Hepatocyte (in vitro differentiated cells): ENCODE data around the gene ST6GAL1.
A peak's percentile ranks its signal among the peaks of the same experiment; 100 is the strongest.

Experiments used
- EZH2 ChIP-seq: fragments of 200-600 bp; sonication (generic); IDR thresholded peaks from 2 replicates; pipeline ENCODE4 v1.6.1; 2016; ENCODE audit warnings: antibody characterized with exemption, mild to moderate bottlenecking, borderline replicate concordance
- EZH2phosphoT487 ChIP-seq: fragments of 200-600 bp; sonication (generic); IDR thresholded peaks from one replicate; pipeline ENCODE4 v1.6.1; 2018; ENCODE audit warnings: antibody characterized with exemption, mild to moderate bottlenecking, low read depth, moderate library complexity; ENCODE audit not compliant: unreplicated experiment, severe bottlenecking
- TF ChIP-seq, protein P1 (sequence below): fragments of 200-600 bp; sonication (generic); IDR thresholded peaks from 2 replicates; pipeline ENCODE4 v1.5.1; 2016; ENCODE audit warnings: antibody characterized with exemption, mild to moderate bottlenecking; ENCODE audit not compliant: poor library complexity

DNA sequence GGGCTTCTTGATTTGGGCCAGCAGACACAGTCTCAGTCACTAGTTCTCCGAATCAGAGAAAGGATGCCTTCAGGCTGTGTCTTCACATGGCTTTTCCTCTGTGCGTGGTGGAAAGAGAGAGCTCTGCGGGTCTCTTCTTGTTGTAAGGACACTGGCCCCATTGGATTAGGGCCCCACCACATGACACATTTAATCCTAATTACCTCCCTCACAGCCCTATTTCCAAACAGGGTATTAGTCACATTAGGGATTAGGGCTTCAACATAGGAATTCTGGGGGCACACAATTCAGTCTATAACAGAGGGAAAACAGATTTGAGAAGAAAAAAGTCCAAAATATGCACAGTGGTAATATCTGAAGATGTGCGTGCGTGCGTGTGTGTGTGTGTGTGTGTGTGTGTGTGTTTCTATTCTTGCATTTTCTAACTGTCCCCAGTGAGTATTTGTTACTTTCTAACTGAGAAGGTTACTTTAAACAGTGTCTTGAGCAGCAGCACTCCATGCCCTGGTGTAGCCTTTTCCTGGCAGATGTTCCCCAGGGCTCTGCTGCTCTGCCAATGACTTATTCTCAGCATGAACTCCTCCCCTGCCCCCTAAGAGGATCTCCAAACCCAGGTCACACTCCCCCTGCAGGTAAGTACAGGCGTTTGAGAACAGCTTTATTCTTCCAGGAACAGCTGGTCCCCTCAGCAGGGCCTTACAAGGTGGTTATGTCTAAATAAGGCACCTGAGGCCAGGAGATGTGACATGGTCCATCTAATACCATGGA lies 136.1 kb downstream of the ST6GAL1 start:
- TF ChIP-seq EZH2 (no peak), EZH2phosphoT487 (no peak)
- TF ChIP-seq, protein P1, sequence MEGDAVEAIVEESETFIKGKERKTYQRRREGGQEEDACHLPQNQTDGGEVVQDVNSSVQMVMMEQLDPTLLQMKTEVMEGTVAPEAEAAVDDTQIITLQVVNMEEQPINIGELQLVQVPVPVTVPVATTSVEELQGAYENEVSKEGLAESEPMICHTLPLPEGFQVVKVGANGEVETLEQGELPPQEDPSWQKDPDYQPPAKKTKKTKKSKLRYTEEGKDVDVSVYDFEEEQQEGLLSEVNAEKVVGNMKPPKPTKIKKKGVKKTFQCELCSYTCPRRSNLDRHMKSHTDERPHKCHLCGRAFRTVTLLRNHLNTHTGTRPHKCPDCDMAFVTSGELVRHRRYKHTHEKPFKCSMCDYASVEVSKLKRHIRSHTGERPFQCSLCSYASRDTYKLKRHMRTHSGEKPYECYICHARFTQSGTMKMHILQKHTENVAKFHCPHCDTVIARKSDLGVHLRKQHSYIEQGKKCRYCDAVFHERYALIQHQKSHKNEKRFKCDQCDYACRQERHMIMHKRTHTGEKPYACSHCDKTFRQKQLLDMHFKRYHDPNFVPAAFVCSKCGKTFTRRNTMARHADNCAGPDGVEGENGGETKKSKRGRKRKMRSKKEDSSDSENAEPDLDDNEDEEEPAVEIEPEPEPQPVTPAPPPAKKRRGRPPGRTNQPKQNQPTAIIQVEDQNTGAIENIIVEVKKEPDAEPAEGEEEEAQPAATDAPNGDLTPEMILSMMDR, result peak; percentile 10
